ENCODE data around the gene MOB1A.
"Not testable (repeated sequence)": the region's sequence is repeated elsewhere in the genome, so short reads cannot be mapped to it uniquely, and the experiment has no call there.

MOB1A gene

DNA sequence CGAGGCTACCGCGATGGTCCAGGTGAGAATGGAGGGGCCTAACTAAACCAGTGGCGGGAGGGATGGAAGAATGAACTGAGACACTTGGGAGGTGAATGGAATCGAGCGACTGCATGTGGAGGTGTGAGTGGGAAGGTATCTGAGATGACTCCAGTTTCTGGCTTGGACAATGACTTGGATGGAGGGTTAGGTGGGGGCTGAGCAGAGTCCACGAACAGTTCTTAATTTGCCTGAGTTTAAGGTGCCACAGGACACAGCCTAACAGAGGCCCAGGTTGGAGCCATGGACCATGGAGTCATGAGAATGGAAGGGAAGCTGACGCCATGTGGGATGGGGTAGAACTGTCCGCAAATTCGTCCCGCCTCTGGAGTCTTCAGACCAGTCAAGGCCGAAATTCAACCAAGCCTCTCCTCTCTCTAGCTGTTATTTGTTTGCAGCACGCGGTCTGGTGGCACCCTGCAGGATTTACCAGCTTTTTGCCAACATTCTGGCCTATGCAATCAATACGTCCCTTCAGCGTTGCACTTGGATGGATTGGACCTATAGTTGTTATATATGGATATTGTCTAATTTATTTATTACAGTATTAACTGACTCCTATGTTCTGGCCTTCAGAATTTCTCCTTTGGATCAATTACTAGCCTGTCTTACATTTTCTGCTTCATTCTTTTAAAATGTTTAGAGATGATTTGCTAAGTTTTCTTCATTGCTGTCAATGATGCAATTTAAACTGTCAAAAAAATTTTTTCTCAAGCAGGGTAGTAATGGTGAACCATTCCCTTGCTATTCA is 30.0 kb downstream of the MOB1A start:
- no peak for FAIRE-seq

DNA sequence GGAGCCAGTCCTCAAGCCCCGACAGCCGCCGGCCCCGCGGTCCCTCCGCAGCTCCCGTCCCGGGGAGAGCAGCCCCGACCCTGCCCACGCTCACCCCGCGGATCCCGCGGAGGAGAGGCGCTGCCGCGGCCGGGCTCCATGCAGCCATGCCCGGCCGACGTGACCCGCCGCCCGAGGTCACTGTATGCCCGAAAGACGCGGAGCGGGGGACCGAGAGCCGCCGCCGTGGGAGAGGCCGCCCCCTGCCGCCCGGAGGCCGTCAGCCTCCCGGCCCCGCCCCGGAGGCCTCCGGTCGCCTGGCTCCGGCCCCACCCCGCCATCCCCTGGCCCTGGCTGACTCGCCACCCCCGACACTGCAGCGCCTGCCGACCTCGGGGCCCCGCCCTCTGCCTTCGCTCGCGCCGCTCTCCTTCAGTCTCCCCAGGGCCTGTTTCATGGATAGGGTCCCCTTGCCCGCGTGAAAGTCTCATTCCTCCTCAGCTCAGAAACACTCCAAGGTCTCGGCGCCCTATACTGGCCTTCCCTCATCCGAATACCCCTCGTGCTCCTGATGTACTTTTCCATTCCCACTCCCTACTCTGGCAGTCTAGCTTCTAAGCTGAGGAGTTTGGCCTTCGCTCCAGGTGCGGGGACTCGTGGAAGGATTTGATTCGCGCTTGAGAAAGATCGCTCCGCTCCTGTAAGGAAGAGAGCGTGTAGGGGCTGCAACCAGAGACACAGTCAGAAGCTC is 30.8 kb downstream of the MOB1A start, which contains the start of gene BOLA3:
BOLA3 (minus strand) TSS at position 186 of the 730 bp plus-strand sequence; CDS start at position 148, 38 bp downstream.
- no peak for FAIRE-seq

DNA sequence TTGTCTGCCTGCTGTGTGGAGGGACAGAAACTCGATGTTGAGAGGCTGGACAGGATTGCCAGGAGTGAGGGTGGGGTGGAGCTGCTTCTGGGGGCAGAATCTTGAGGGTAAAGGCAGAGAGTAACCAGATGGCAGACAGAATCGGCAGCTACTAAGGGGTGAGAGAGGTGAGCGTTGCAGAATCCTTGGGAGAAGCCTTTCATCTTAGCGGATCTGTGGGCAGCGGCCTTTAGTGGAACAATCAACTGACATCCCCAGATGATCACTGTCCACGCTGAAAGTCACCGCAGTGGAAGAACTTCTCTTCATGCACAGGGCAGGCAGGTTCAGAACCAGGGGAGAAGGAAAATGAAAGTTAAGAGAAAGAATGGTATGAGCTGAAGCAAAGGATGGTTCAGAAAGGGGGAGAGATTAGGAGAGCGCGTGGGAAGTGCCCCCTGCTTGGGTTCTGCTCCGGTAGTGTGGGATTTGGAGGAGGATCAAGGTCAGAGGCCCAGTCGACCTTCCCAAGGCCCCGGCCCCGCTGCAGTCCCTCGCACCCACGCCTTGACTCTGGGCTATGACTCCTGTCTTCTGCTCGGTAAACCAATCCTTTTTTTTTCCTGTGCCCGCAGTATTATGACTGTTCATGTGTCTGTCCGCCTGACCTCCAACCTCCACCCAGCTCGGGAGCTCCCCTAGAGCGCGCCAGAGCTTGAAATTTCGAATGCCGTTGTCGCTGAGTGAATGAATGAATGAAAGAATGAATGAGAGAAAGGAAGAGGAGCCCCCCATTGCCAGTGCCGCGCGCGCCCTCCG is 31.6 kb downstream of the MOB1A start:
- no peak for FAIRE-seq

DNA sequence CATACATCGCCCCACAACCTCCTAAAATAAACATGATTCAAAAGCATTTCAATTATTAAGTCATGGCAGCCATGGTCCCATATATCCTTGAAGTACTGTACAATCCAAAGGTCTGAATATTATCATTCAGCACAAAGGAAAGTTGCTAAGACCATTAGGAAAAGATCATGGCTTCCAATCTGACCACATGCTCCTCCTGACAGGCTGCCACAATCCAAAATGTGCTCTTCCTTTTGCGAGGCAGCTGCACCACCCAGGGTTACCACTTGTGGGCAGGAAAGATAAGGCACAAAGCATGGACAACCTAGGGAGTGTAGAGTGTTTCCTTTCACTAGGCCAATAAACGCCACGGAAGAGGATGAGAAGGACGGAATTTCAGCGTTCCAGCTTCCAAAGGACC is 36.3 kb downstream of the MOB1A start:
- FAIRE-seq: no peak

DNA sequence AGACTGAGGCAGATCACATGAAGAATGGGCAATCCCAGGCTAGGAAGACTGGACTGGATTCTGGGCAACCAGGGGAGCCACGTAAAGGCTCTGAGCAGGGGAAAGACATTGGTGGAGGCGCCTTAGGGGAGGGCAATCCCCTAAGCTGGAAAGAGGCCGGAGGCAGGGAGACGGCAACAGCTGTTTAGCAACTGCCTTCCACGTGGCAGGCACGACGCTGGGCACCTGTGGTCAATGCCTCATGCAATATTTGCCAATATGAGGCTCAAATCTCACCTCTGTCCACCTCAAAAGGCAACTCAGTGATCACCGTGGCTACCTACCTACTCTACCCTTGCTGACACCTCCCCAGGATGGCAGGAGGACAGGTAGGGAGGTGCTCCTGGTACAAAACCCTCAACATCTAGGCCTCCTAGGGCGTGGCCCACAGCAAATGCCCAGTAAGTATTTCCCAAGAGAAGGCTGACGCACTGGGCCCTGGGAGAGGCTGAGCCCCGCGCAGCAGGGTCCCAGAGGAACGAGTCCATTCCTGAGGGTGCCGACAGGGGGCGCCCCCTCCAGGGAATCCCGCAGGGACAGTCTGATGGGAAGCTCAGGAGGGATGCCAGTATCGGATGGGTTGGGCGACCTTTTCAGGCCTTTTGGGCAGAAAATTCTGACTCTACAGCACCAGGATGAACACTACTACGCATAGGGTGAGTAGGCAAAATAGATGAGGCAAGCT is 39.9 kb downstream of the MOB1A start:
- no peak for FAIRE-seq

DNA sequence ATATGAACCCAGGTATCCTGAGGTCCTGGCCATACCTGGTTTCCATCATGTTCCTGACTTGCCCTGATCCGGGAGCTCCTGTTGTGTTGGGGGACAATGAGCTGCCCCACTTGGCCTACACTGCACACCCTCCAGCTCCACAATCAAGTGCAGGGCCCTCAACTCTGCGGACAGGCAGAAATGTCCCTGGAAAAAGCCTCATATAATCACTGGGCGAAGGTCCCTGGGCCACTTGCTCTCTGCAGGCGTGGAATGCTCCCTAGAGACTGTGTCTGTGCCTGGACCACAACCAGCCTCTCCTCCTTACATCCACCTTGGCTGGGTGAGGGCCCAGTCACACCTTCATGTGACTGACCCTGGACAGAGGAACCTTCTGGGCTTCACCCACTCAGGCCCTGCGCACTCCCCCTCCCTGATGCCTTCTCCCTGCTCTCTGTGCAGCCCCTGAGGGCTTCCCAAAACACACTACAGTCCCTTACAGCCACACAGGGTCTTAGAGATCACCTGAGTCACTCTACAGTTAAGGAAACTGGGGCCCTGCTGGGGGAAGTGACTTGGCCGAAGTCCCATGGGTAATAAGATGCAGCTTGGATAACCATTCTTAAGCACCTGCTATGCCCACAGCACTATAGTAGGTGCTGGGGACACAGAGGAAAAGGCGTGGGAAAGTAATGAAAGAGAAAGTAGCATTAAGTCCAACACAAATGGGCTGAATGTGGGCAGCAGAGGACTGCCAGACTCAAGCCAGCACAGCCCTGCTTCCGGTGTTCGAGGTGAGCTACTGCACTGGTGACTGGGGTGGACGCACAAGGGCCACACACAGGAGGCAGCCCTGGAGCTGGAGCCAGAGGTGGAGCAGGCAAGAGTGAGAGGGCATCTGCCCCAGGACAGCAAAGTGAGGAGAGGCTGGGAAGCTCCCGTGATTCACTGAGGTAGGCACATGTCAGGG is 40.8 kb downstream of the MOB1A start:
- FAIRE-seq: no peak

- no peak for FAIRE-seq
Measured at GRCh38 chr2:74131901-74132300, 46.8 kb downstream of the MOB1A start.

GRCh38 chr2:74130211-74130995 is 48.3 kb downstream of the MOB1A start:
- FAIRE-seq: no peak

DNA sequence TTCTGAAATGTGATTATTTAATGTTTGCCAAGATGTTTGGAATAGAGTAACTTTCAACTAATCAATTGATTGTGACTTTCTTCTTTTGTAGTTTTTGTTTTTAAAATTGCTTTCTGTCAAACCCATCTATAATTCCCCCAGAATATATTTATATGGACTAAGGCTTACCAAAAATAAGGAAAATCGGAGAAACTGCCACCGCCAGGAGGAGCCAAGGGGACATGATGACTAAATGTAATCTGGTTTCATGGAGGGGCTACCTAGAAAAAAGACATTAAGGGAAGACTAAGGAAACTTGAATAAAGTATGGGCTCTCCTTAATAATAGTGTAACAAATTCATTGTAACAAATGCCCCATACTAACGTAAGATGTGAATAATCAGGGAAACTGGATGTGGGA is 50.5 kb downstream of the MOB1A start:
- FAIRE-seq: no peak

DNA sequence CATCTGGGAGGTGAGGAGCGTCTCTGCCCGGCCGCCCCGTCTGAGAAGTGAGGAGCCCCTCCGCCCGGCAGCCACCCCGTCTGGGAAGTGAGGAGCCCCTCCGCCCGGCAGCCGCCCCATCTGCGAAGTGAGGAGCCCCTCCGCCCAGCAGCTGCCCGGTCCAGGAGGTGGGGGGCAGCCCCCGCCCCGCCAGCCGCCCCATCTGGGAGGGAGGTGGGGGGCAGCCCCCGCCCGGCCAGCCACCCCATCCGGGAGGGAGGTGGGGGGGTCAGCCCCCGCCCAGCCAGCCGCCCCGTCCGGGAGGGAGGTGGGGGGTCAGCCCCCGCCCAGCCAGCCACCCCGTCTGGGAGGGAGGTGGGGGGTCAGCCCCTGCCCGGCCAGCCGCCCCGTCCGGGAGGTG is 54.7 kb downstream of the MOB1A start:
- not testable (repeated sequence) for FAIRE-seq

- FAIRE-seq: not testable (repeated sequence)
Measured at GRCh38 chr2:74121846-74122245, 56.8 kb downstream of the MOB1A start.

DNA sequence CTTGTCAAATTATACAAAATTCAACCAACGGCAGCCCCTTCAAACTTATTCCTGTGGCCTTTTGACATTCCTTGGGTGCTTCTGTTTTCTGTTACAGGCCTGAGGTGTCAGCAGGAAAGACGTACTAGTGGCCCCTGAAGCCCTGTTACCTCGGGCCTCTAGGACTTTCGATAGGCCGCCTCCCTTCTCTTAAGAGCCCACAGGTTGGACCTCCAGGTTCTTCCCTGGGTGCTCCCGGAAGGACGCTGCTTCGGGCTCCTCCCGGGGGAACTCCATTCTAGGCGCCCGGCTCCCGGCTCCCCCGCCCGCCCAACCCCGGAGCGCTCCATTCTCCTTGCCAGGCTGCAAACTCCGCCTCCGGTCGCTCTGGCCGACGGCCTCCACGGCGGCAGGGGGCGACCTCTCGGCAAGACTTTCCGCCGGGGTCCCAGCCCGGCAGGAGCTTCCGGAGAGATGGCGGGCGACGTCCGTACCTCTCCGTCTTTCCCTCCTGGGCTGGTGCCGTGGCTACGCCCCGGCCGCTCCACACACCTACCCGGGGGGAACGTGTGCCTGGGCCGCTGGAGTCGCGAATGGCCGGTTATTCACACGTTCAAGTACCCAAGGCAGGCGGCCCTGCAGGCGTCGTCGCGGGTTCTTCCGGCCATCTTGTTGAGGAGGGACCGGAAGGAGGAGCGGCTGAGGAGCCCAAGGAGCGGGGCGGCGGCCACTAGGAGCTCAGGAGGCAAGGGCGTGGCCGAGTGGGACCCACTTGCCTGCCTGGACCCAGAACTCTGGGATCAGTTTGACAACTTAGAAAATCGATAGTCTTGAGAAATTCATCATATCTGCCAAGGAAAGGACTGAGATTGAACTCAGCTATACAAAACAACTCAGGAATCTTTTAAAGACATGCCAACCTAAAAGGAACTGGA is 58.5 kb downstream of the MOB1A start:
- FAIRE-seq: no peak

DNA sequence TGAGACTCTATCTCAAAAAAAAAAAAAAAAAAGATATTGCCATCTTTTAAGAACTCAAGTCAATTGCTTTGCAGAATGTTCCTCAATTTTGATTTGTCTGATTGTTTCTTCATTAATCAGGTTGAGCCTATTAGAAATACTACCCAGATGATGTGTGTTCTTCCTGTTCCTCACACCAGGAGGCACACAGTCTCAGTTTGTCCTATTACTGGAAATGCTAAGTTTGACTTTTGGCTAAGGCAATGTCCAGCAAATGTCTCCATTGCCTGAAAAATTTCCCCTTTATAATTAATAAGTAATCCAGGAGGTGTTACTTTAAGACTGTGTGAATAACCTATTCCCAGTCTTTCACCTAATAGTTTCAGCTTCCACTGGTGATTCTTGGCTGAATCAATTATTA is 59.3 kb downstream of the MOB1A start:
- FAIRE-seq: no peak

GRCh38 chr2:74111380-74111779 is 67.3 kb downstream of the MOB1A start:
- FAIRE-seq: no peak

DNA sequence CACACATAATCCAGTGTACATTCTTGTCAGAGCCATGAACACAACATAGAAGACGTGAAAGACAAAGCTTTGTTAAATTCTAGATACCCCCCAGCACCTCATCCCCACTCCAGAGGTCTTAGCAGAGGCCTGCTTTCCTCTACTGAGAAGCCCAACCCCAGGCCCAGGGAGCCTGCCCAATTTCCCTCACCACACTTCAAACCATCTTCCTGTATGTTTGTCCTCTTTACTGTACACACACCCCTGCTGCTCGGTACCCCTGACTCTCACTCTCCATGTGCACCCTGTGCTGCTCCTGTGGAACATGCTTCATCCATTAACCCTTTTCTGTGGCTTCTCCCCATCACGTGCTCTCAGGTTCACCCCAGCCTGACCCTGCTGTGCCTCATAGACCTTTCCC is 68.1 kb downstream of the MOB1A start:
- FAIRE-seq: no peak

- FAIRE-seq: no peak
Measured at GRCh38 chr2:74109551-74109950, 69.1 kb downstream of the MOB1A start.

DNA sequence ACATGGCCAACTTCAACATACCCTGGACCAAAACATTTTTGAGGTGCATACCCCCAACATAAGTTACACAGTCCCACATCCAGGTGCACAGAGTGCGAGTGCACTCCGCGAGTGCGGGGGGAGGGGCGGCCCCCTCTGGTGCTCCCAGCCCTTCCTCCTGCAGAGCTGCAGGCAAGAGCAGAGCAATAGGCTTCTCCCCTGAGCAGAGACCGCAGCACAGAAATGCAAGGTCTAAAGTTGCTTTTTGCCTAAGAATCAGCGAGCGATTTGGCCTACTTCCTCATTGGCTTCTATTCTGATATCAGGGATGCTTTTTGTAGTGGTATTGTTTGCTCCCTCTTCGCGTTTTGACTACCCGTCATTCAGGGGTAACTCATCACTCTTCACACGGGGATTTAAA is 71.6 kb downstream of the MOB1A start:
- FAIRE-seq: no peak

- no peak for FAIRE-seq
Measured at GRCh38 chr2:74105413-74105812, 73.3 kb downstream of the MOB1A start.

- no peak for FAIRE-seq
Measured at GRCh38 chr2:74104839-74105238, 73.8 kb downstream of the MOB1A start.

Measured in colon (tissue), 2 donors.